ENCODE measurements around the gene SMARCA5. TPM values are rescaled to one million over a fixed set of nuclear protein-coding genes. Genes with fewer than 3 reads are reported as not detected.

Gene SMARCA5
- total and polyA plus RNA-seq, 9 of the 15 experiments (the other 6 are each of a cell fraction or from before 2014, with no cell fraction given): 21.6 to 57.8 (median 34.6) TPM

- peak overlapping the region; percentile 81 for H3K4me3 ChIP-seq
- ChIA-PET CTCF (ENCODE audit: low intra/inter-chr PET ratio) (no interaction called here), POLR2A (interaction anchor here (0.6 to 1.5 kb wide), 7 partner anchors 11 to 171 kb away, joined by 3 to 6 read pairs (median 3); no protein-coding TSS in a partner anchor)
- H3K9ac ChIP-seq (ENCODE audit: insufficient read depth in 1 of 2, low read depth in 2 of 2, low read length in 2 of 2): peak overlapping the region; percentile 83 to 98
- WGBS (ENCODE audit: insufficient coverage, low coverage, missing lambda C conversion rate): 0% methylated on average over 16 of the region's 18 CpGs
- peaks cover 0 to 8% of the 10 kb centered on the region in 2 experiments; a peak in 3 of 5 replicates for H3K4me1 ChIP-seq (replicated peaks in 1 of 2; ENCODE audit: control insufficient read depth in 2 of 2, insufficient read depth in 2 of 2, low read length in 2 of 2)
- DNase-seq (ENCODE audit: extremely low read depth in 1 of 4, low spot score in 3 of 4) (no peak), FAIRE-seq (no peak), ATAC-seq (peak; percentile 18)
- H4K20me1 ChIP-seq (replicated peaks; ENCODE audit: control insufficient read depth, insufficient read depth, low read length): peaks cover 11% of the 10 kb centered on the region
- peak overlapping the region; percentile 87 for H3K27ac ChIP-seq (ENCODE audit: extremely low read depth, low read depth, low read length)
- in situ Hi-C loops (cut with MboI) (no loop called here), intact Hi-C loops (cut with micrococcal nuclease) (loop anchor here (5.0 to 10.0 kb wide), 2 partner anchors 176 to 622 kb away; partner anchors contain the start of gene GAB1)
- H3K9me1 ChIP-seq (ENCODE audit: control insufficient read depth, insufficient read depth, low read length): no peaks in the 10 kb centered on the region
- no peaks in the 10 kb centered on the region for H3K27me3 ChIP-seq (ENCODE audit: control insufficient read depth in 2 of 2, insufficient read depth in 2 of 2, low read length in 2 of 2)
- H2AFZ ChIP-seq (ENCODE audit: low read depth, low read length): peak overlapping the region; percentile 94
- H3K79me2 ChIP-seq (ENCODE audit: control insufficient read depth, insufficient read depth, low read length): peaks cover 45% of the 10 kb centered on the region
- peak overlapping the region; percentile 89 for H3K4me2 ChIP-seq (ENCODE audit: insufficient read depth, low read length)
- BruUV-seq (replicated peaks): no TSS peak
- H3K9me3 ChIP-seq (replicated peaks; ENCODE audit: control insufficient read depth, insufficient read depth, low read depth, low read length): no peaks in the 10 kb centered on the region
- H3K36me3 ChIP-seq (ENCODE audit: control insufficient read depth, insufficient read depth, low read length): peaks cover 19% of the 10 kb centered on the region
- TF ChIP-seq ZNF384 (IDR thresholded peaks at IDR 0.05; ENCODE audit: low read depth, low read length): peak; percentile 94
- no peak for TF ChIP-seq THRA (IDR thresholded peaks at IDR 0.05)
- no peak for TF ChIP-seq EP400 (IDR thresholded peaks at IDR 0.05)
- TF ChIP-seq MCM7 (IDR thresholded peaks at IDR 0.05): no peak
- TF ChIP-seq OTX1 (CRISPR knock-in tag; IDR thresholded peaks at IDR 0.05): no peak
- no peak for TF ChIP-seq HOMEZ (CRISPR knock-in tag; IDR thresholded peaks at IDR 0.05)
- TF ChIP-seq JUN (IDR thresholded peaks at IDR 0.05; ENCODE audit: borderline replicate concordance, low read depth, low read length): peak; percentile 6; the same call in 1 of the 2 replicates
- no peak for TF ChIP-seq JUN (CRISPR knock-in tag; IDR thresholded peaks at IDR 0.05; ENCODE audit: borderline replicate concordance)
- 0 out of 4 replicates have a peak, but pooled peaks of 1 of the 2 experiments have one; percentile 27 for TF ChIP-seq TEAD1 (CRISPR knock-in tag; IDR thresholded peaks at IDR 0.05)
- TF ChIP-seq FIP1L1 (IDR thresholded peaks at IDR 0.05; ENCODE audit: low read depth, low read length, poor library complexity, severe bottlenecking): no peak
- peak; percentile 80; the same call in 1 of the 2 replicates for TF ChIP-seq NCOA1 (IDR thresholded peaks at IDR 0.05; ENCODE audit: low read depth)
- TF ChIP-seq GABPB1 (CRISPR knock-in tag; IDR thresholded peaks at IDR 0.05): peak; percentile 76
- TF ChIP-seq ZNF518B (CRISPR knock-in tag; IDR thresholded peaks at IDR 0.05): no peak
- no peak for TF ChIP-seq MTA2 (IDR thresholded peaks at IDR 0.05; ENCODE audit: low read depth)
- TF ChIP-seq ZNF717 (CRISPR knock-in tag; IDR thresholded peaks at IDR 0.05): no peak
- TF ChIP-seq NR2F6 (CRISPR knock-in tag; IDR thresholded peaks at IDR 0.05): no peak
- TF ChIP-seq ZNF431 (CRISPR knock-in tag; IDR thresholded peaks at IDR 0.05): no peak
- TF ChIP-seq NUFIP1 (IDR thresholded peaks at IDR 0.05; ENCODE audit: partially characterized antibody): no peak
- TF ChIP-seq FOXM1 (IDR thresholded peaks at IDR 0.05; ENCODE audit: low read depth): no peak
- TF ChIP-seq FOXM1 (CRISPR knock-in tag; IDR thresholded peaks at IDR 0.05; ENCODE audit: low read depth): 0 out of 2 replicates have a peak, but pooled peaks have one; percentile 46
These were observed 556 bp upstream of the SMARCA5 start for GRCh38 chr4:143512978-143513313.

Data from K562 (cell line).